Neural progenitor cell (in vitro differentiated cells): ENCODE measurements around the gene CHST15. TPM values are rescaled to one million over a fixed set of nuclear protein-coding genes. Genes with fewer than 3 reads are reported as not detected.

Experiments used
- DNase-seq: peaks from one replicate; pipeline ENCODE4 v3.0.0-alpha.2; 2016; ENCODE audit warnings: low spot score
- H2AFZ ChIP-seq: fragments of 200-600 bp; sonication (generic); replicated peaks from 2 replicates; pipeline ENCODE4 v1.6.1; 2016; ENCODE audit warnings: antibody characterized with exemption
- H3F3A ChIP-seq: fragments of 200-600 bp; sonication (generic); 2 replicates; pipeline ENCODE4 v1.6.1; 2016; ENCODE audit warnings: antibody characterized with exemption, low read depth
- H3K27ac ChIP-seq: fragments of 200-600 bp; sonication (generic); 2 replicates; pipeline ENCODE4 v1.5.1; 2016; ENCODE audit warnings: mild to moderate bottlenecking
- H3K27me3 ChIP-seq: fragments of 200-600 bp; sonication (generic); 2 replicates; pipeline ENCODE4 v1.6.1; 2016; ENCODE audit warnings: mild to moderate bottlenecking, moderate library complexity
- H3K36me3 ChIP-seq: fragments of 200-600 bp; sonication (generic); 2 replicates; pipeline ENCODE4 v1.5.1; 2016
- H3K4me1 ChIP-seq: fragments of 200-600 bp; sonication (generic); 2 replicates; pipeline ENCODE4 v1.6.1; 2016; ENCODE audit warnings: mixed run types
- H3K4me2 ChIP-seq: fragments of 200-600 bp; sonication (generic); 2 replicates; pipeline ENCODE4 v1.6.1; 2016
- H3K4me3 ChIP-seq: fragments of 200-600 bp; sonication (generic); 2 replicates; pipeline ENCODE4 v1.5.1; 2016
- H3K79me2 ChIP-seq: fragments of 200-600 bp; sonication (generic); 2 replicates; pipeline ENCODE4 v1.6.1; 2016; ENCODE audit warnings: low read depth
- H3K9ac ChIP-seq: fragments of 200-600 bp; sonication (generic); 2 replicates; pipeline ENCODE4 v1.6.1; 2016
- H3K9me3 ChIP-seq: fragments of 200-600 bp; sonication (generic); 2 replicates; pipeline ENCODE4 v1.5.1; 2016; ENCODE audit warnings: low read depth
- H4K20me1 ChIP-seq: fragments of 200-600 bp; sonication (generic); 2 replicates; pipeline ENCODE4 v1.6.1; 2016; ENCODE audit warnings: low read depth
- H3K27ac Mint-ChIP-seq: 3 replicates; pipeline ENCODE4 v1.8.0; 2021; ENCODE audit warnings: mixed read lengths
- H3K27me3 Mint-ChIP-seq: 2 replicates; pipeline ENCODE4 v1.8.0; 2022; ENCODE audit warnings: low read depth, mild to moderate bottlenecking, inconsistent platforms, moderate library complexity, mixed read lengths; ENCODE audit not compliant: insufficient read depth
- H3K36me3 Mint-ChIP-seq: 3 replicates; pipeline ENCODE4 v1.8.0; 2021; ENCODE audit warnings: mixed read lengths
- H3K4me1 Mint-ChIP-seq: 3 replicates; pipeline ENCODE4 v1.8.0; 2021; ENCODE audit warnings: mixed read lengths
- H3K4me3 Mint-ChIP-seq: 3 replicates; pipeline ENCODE4 v1.8.0; 2021; ENCODE audit warnings: mild to moderate bottlenecking, moderate library complexity, mixed read lengths
- H3K9me3 Mint-ChIP-seq: 3 replicates; pipeline ENCODE4 v1.8.0; 2020; ENCODE audit warnings: mixed read lengths
- CTCF ChIP-seq: fragments of 200-600 bp; sonication (generic); IDR thresholded peaks from 2 replicates; pipeline ENCODE4 v1.5.1; 2017; ENCODE audit warnings: antibody characterized with exemption, mild to moderate bottlenecking
- EZH2 ChIP-seq: fragments of 200-600 bp; sonication (generic); IDR thresholded peaks from 2 replicates; pipeline ENCODE4 v1.6.1; 2017; ENCODE audit warnings: antibody characterized with exemption, mild to moderate bottlenecking, moderate library complexity
- EZH2phosphoT487 ChIP-seq: fragments of 200-600 bp; sonication (generic); IDR thresholded peaks from 2 replicates; pipeline ENCODE4 v1.6.1; 2017; ENCODE audit warnings: antibody characterized with exemption
- total RNA-seq: library from RNA; depleted of rRNA; stranded (reverse); fragments of >200 nt; gene quantifications from 2 replicates; pipeline ENCODE4 v1.2.3, GENCODE V29; 2015; ENCODE audit warnings: low replicate concordance

Gene CHST15
- total RNA-seq, 1 donor from 2014 or later = 0.54 TPM

- peaks cover 10% of the 10 kb centered on the region for H3K4me1 Mint-ChIP-seq
These were observed 62.8 kb downstream of the CHST15 start for GRCh38 chr10:124030492-124031110.

GRCh38 chr10:124030061-124030460 lies 63.3 kb downstream of the CHST15 start:
- Histone ChIP-seq H3K27me3 (no peaks in the 10 kb centered on the region), H3K27ac (no peak overlapping the region), H4K20me1 (no peaks in the 10 kb centered on the region), H3K4me2 (no peak overlapping the region), H3K4me3 (no peak overlapping the region), H3K9me3 (no peaks in the 10 kb centered on the region), H3K4me1 (no peaks in the 10 kb centered on the region), H3K9ac (no peak overlapping the region), H2AFZ (no peak overlapping the region), H3K79me2 (no peaks in the 10 kb centered on the region), H3F3A (no peaks in the 10 kb centered on the region), H3K36me3 (no peaks in the 10 kb centered on the region)
- Mint-ChIP-seq H3K36me3 (peaks cover 3% of the 10 kb centered on the region), H3K27me3 (peaks cover 5% of the 10 kb centered on the region), H3K4me1 (peaks cover 8% of the 10 kb centered on the region), H3K4me3 (no peak overlapping the region), H3K27ac (no peak overlapping the region), H3K9me3 (peaks cover 2% of the 10 kb centered on the region)
- no peak for DNase-seq
- TF ChIP-seq CTCF (no peak), EZH2phosphoT487 (no peak), EZH2 (no peak)

More at GRCh38 chr10:124030492-124031110, 62.8 kb downstream of the CHST15 start:
- Mint-ChIP-seq H3K9me3 (peaks cover 2% of the 10 kb centered on the region), H3K4me3 (no peak overlapping the region), H3K27ac (no peak overlapping the region), H3K27me3 (peaks cover 4% of the 10 kb centered on the region), H3K36me3 (peaks cover 3% of the 10 kb centered on the region)
- Histone ChIP-seq H3K4me1 (no peaks in the 10 kb centered on the region), H3K9ac (no peak overlapping the region), H3K4me3 (no peak overlapping the region), H3K79me2 (no peaks in the 10 kb centered on the region), H3K36me3 (no peaks in the 10 kb centered on the region), H4K20me1 (no peaks in the 10 kb centered on the region), H3F3A (no peaks in the 10 kb centered on the region), H3K9me3 (no peaks in the 10 kb centered on the region), H3K4me2 (no peak overlapping the region), H3K27ac (no peak overlapping the region), H2AFZ (no peak overlapping the region), H3K27me3 (no peaks in the 10 kb centered on the region)
- DNase-seq = no peak
- TF ChIP-seq EZH2phosphoT487 = no peak
- TF ChIP-seq EZH2 = no peak
- TF ChIP-seq CTCF = no peak

- no peak overlapping the region for H2AFZ ChIP-seq
- H3K79me2 ChIP-seq = no peaks in the 10 kb centered on the region
- no peaks in the 10 kb centered on the region for H3K4me1 ChIP-seq
- peaks cover 3% of the 10 kb centered on the region for H3K36me3 Mint-ChIP-seq
- H4K20me1 ChIP-seq = no peaks in the 10 kb centered on the region
- no peaks in the 10 kb centered on the region for H3K9me3 ChIP-seq
- no peak for DNase-seq
- no peak overlapping the region for H3K4me3 ChIP-seq
- no peak overlapping the region for H3K27ac Mint-ChIP-seq
- H3K27ac ChIP-seq = no peak overlapping the region
- H3K27me3 Mint-ChIP-seq = peaks cover 5% of the 10 kb centered on the region
- peaks cover 2% of the 10 kb centered on the region for H3K9me3 Mint-ChIP-seq
- TF ChIP-seq CTCF (no peak), EZH2phosphoT487 (no peak), EZH2 (no peak)
- no peak overlapping the region for H3K9ac ChIP-seq
- no peak overlapping the region for H3K4me2 ChIP-seq
- H3K27me3 ChIP-seq = no peaks in the 10 kb centered on the region
- H3F3A ChIP-seq = no peaks in the 10 kb centered on the region
- H3K36me3 ChIP-seq = no peaks in the 10 kb centered on the region
- H3K4me1 Mint-ChIP-seq = peaks cover 8% of the 10 kb centered on the region
- no peak overlapping the region for H3K4me3 Mint-ChIP-seq
These were observed 63.8 kb downstream of the CHST15 start for GRCh38 chr10:124029559-124029958.
